HG02884 (cell line): ENCODE measurements around the gene GRID1.

ENCODE experiments used
- ATAC-seq: cut with Tn5 transposase; IDR thresholded peaks from one replicate; pipeline ENCODE4 v1.9.1; 2021; ENCODE audit warnings: mild to moderate bottlenecking, moderate library complexity; ENCODE audit not compliant: unreplicated experiment

The GRID1 gene

DNA sequence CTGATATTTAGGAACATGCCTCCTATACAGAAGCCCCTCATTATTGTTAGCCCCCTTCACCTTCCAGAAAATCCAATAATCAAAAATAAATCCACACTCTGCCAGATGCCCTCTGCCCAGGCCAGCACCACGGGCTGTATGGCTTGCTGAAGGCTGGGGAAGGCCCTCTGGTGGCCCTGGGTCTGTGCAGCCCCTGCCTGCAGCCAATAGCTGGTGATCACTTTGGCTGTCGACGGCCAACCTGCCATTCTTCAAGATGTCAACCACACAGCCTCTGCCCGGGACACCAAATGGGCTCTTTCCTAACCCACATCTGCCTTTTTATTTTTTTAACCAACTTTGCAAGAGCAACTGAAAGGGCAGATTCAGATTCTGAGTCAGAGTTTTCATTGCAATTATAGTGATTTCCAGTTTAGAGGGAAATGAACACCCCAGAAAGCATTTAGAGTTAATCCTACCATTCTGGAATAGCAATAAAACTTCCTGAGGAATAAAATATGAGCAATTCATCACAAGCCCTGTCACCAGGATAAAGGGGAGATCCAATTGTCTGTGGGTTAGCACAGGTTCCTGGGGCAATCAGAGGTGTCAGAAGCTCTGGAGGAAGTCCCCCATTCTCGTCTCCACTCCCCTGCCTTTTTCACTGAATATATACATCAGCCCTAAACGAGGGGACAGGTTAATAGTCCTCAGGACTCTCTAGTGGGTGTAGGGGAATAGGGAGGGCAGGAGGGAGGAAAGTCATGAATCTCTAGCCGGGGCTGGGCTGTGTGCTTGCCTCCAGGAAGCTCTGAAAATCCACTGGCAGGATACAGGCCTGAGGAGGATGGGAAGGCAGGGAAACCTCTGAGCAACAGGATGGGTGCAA, 211.3 kb downstream of the GRID1 start:
- ATAC-seq = no peak

DNA sequence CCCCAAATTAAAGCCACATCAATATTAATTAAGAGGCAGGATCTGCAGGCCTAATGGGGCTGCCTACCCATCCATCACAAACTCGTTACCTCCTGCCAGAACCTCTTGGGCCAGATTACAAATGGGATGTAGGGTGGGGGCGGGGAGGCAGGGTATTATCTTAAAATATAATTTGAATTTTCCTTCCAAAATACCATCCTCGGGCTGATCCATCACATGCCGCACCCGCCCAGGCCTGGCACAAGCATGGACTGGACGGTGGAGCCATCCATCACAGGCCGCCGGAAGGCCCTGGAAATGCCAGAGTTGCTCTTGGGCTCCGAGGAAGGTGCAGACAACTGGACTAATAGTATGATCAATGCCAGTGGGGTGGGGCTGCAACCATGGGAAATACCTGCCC, 212.8 kb downstream of the GRID1 start:
- ATAC-seq = no peak

DNA sequence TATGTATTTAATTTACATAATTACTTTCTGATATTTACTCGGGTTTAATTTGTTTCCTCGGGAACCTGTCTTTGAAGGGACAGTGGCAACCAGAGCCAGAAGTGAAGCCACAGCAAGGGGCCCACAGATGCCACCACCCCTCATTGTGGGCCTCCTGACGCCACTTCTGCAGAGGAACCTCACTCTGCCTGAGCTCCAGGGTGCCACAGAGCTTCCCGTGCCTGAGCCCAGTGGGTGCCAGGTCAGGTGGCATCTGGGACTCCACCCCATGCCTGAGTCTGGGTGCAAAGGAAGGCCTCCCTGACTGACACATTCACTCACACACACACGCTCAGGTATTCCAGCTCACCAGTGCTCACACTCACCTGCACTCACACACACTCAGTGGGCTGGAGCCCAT, 213.7 kb downstream of the GRID1 start:
- no peak for ATAC-seq

DNA sequence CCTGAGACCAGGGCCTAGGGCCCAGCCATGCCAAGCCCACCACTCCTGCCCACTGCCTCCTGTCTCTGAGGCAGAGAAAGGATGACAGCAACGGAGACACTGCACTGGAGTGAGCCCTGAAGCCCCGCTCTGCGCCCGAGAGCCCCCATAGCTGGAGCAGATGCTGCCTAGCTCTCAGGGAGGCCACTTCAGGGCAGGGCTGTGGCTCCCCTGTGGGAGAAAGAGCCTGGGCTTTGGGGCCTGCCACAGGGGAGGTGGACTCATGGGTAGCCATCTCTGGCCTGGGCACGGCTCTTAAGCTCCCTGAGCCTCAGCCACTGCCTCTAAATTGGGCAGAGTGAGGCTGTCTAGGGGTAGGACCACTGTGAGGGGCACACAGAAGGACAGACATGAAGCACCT, 214.2 kb downstream of the GRID1 start:
- no peak for ATAC-seq

DNA sequence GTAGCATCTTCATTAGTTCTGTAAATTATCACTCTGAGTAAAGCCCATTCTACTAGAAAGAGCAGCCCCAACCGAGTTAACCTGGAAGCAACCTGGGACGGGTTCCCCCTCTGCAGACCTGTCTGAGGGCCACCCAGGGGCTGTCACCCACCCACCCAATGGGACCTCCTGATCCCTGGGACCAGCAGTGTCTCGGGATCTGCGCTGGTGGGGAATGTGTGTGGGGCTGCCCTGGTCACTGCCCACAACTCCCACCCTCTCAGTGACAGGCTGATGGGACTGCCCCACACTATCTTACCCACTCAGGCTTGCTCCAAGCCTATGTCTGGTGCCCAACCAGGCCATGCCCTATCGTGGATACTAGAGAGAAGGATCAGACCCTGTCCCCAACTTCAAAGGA, 215.0 kb downstream of the GRID1 start:
- ATAC-seq = no peak

DNA sequence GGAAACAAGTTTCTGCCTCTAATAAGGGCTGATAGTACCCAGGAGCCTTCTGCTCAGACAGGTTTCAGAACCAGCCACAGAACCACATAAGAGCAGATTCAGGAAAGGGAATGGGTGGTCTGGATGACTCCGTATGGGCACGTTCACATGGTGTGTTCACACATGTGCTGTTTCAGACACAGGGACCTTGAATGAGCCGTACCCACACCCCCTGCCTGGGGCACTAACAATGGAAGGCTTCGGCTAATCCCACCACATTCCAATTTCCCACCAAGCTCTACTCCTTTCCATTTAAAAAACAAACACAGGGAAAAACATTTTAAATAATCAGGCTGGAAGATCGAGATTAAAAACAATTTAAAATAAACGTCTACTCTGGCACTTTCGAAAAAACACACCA, 217.3 kb downstream of the GRID1 start:
- no peak for ATAC-seq

DNA sequence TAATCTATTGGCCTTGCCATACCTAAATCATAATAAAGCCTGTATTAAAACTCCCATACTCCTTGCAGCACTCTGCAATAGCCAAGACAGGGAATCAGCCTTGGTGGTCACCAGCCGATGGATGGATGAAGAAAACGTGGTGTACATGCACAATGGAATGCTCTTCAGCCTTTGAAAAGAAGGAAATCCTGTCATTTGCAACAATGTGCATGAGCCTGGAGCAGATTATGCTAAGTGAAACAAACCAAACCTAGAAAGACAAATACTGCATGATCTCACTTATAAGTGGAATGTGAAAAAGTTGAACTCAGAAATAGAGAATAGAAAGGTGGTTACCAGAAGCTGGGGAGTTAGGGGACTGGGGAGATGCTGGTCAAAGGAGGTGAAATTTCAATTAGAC, 218.5 kb downstream of the GRID1 start:
- no peak for ATAC-seq

DNA sequence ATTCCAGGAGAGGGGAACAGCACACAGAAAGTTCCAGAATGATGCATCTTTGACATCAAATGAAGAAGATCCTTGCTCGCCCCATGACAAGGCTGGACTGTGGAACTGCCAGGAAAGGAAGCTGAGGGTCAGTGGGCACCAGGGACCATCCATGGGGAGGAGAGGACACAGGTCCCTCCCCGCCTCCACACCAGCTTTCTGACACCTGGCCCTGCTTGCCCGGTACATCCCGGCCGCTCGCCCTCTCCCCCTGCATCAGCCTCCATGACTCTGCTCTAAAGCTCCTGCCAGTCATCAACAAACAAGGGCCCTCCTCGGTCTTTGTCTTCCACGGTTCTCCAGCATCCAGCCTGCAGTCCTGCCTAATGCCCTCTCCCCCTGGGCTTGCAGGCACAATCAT, 222.3 kb downstream of the GRID1 start:
- ATAC-seq = no peak

DNA sequence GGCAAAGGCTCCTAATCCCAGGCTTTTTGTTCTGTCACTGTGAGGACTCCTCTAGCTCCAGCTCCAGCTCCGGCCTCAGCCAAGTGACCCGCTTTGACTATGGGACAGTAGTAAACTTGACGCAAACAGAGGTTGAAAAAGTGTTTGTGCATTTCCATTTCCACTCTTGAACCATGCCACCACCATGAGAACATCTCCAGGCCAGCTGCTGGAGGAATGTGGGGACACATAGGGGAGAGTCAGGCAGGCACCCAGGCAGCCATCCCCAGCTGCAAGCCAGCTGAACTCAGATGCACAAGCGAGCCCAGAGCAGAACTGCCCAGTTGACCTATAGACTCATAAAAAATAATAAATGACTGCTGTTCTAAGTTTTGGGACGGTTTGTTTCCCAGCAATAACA, 224.7 kb downstream of the GRID1 start:
- no peak for ATAC-seq

DNA sequence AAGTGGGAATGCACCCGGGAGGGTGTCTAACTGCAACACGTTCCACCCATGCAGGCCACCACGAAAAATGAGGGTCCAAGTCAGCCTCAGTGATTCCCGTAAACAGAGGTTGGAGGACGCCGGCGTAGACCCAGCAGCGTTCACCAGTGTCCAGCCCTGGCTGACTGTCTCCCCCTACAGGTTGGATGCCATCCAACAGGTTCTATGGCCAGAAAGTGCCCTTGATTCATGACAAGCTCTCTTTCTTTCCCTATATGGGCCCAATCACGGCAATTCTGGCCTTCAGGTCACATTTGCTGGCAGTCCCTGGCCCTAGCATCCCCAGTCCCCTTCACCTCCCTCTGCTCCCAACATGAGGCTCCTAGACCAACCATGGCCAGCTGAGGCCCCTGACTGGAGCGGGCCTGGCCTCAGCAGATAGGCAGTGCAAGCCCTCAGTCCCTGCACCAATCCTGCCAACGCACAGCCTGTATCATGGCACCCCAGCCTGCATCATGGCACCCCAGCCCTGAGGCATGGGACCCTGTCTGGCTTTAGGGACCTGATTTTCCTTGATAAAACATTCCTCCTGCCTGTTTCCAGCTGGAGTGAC, 227.4 kb downstream of the GRID1 start:
- ATAC-seq = no peak

DNA sequence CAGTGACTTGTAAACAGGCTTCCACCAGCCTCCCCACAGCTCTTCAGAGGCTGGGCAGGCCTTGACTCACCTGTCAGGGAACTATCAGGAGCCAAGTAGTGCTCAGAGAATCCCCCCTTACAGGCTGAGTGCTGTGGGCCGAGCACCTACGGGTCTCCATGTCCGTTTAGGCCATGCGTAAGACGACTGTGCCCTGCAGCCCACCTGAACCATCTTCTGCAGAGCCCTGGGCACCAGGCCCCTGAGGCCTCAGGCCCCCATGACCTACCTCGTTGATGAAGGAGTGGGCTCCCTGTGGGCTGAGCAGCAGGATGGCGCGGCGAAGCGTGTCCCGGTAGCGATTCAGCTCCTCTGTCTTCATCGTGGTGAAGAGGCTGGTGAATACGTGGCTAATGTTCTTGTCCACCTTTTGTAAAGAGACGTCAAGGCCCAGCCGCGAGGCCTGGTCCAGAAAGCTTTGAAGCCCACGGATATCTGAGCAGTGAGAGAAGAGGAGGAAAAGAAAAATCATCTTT, 228.0 kb downstream of the GRID1 start:
- no peak for ATAC-seq

DNA sequence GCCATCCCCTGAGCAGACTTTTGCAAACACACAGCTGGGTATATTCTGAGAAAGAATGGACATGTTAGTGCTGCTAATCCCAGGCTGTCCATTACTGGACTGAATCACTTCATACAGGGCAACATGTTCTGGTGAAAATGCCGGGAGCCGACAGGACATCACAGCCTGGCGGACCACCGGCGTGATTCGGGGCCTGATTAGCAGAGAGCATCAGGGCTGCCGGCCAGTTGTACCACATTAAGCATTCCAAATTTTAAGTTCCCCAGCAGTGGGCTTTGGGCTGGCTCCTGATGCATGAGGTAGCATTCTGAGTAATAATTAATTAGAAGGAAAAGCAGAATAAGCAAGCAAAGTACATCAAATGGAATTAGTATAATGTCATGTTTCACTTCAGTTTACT, 229.0 kb downstream of the GRID1 start:
- no peak for ATAC-seq

DNA sequence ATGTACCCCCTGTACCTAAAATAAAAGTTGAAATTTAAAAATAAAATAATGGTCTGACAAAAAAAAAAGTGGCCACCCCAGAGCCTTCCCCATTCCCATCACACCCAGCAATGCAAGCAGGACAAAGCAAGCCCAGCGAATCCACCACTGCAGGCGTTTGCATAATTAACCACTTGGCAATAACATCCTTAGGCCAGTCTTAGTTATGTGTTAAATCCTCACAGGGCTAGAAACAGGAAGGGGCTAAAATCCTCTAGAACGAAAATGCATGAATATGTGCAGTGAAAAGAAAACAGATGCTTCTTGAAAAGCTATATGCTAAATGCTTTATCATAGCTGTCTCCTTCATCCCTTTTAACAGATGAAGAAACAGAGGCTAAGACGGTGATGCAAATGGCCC, 229.7 kb downstream of the GRID1 start:
- ATAC-seq = no peak

DNA sequence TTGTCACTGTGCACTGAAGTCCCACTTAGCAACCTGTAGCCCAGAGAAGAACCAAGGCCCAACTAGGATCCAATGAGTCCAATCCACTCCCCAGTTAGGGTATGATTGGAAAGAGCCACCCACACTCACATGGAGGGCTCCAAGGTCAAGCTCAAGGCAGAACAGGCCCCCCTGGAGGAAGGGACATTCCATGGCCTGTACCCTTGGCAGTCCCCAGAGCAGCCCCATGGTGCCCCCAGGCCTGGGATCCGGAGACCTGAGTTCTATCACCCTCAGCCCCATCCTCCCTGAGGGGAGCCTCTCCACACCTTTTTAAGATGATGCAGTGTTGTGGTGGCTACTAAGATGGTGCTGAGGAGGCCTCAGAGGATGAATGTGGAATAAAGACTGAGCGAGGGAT, 231.4 kb downstream of the GRID1 start:
- no peak for ATAC-seq

DNA sequence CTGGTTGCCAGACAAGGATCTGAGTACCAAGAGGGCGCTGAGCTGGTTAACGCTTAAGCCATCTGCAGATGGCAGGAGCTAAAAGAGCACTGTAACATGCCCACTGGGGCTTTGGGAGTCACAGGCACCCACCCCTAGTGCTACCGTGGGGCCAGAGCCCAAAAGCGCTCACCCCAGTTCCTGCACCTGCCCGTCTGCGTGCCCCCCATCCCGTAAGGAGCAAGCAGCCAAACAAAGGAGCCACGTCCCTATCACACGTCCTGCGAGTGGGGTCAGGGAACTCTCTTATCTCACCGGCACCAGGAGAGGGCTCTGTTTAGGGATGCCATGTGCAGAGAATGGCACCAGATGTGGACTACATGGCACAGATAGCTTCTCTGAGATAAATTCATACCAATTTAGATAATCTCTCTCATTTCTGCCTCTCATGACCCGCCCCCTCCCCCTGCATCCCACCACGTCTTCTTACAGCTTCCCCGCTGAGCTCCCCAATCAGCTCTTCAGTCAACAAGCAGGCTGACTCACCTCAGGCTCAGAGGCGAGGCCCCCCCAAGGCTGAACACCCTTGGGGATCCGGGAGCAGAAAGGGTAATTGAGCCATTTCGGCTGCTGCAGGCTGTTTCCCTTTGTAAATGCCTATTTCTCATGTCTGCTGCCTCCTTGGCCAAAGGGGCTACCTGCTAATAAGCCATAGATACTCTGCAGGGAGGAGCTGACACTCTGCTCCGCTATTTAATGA, 235.7 kb downstream of the GRID1 start:
- no peak for ATAC-seq

DNA sequence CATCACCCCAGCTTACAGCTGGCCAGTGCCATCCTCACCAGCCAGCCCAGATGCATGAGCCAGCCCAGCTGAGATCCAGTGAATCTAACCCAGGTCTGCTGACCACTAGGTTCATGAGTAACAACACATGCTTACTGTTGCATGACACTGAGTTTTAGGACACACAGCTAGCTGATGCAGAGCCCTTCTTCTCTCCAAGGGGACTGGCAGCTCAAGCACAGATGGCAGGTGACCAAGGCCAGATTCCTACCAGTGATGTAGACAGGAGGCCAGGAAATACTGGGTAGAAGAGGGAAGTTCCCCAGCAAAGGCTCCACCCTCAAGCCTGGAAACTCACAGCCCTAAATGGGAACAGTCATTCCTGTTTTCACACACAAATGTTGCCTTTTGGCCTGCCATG, 236.6 kb downstream of the GRID1 start:
- no peak for ATAC-seq

DNA sequence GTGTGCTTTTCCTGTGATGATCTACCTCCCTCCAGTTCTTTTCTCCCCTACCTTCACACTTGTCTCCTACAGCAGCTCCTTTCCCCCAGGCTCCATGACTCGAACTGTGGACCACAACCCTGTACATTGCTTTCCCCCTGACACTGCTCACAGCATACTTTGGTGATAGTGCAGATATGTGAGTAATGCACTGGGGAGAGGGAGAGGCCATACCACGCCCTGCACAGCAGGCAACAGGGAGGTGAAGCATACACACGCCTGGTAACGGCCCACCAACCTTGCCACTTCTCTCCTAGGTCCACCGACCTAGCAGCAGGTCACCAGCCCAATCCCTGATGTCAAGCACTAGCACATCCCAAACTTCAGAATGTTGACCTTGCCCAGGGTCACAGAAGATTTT, 238.2 kb downstream of the GRID1 start:
- no peak for ATAC-seq

DNA sequence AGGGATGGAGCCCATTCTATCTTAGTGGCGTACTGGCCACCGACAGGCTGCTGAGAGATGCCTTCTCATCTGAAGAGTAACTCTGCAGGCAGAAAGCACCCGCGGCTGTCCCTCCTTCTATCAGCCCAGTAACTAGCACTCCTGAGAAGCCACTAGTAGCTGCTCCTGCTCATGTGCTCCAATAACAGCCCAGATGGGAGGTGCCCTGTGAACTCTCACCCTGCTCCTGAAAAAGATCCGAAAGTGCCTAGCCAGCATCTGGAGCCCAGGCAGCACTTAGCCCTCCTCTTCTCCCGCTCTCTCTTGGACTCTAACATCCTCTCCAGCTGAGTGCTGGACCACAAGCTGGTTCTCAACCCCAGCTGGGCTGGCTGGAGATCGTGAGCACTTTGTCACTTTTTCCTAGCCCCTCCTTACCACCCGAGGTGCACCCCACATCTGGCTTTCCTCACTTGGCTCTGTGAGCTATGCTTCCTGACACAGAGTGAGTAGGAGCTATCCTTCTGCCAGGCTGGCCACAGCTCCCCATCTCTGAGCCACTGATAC, 239.2 kb downstream of the GRID1 start:
- ATAC-seq = no peak

DNA sequence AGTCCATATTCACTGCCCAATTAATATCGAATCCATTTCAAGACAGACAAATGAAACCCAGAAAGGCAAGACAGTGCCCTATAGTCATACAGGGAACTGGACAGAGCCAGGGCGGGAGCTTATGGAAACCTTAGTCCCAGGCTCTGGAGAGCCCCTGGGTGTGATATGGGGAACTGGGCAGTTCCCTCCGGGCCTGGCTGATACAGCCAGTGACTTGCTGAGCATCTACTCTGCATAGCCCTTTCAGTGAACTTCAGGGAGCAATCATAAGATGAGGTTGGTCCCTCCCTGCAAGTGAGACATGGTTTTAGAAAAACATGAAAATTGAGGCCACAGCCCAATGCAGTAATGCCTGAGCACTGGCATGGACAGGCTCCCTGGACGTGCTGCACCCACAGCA, 241.9 kb downstream of the GRID1 start:
- ATAC-seq = no peak

DNA sequence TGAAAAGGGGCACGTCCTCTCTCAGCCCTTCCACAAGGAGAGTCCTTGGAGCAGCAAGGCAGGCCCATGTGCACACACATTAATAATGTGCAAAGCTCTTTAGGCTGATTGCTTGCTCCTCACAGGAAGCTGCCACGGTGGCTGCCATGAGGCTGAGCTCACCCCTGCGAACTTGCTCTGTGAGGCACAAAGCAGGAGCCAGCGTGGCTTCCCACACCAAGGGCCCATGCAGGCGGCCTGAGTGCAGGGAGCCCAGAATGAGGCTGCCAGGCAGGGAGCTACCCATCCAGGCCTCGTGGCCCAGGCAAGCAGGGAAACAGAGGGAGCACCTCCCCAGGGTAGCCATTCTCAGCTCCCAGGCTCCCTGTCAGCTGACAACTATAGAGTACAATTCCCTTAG, 242.9 kb downstream of the GRID1 start:
- ATAC-seq = no peak

DNA sequence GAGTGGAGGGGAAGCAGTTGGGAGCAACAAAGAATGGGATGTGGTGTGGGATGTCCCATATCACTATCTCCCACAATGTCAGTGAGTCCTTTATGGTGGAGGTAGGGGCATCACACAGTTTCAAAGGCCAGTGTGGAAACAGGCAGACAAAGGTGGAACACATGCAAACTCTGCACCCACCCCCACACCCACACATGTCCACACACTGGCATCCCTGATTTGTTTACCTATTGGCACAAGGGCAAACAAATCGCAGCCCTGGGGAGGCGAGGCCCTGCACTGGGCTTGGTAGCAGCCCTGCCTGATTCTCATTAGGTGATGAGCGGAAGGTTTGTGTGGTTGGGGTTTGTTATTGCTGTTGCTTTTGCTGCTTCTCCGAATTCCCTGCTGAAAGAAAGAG, 243.3 kb downstream of the GRID1 start:
- no peak for ATAC-seq

DNA sequence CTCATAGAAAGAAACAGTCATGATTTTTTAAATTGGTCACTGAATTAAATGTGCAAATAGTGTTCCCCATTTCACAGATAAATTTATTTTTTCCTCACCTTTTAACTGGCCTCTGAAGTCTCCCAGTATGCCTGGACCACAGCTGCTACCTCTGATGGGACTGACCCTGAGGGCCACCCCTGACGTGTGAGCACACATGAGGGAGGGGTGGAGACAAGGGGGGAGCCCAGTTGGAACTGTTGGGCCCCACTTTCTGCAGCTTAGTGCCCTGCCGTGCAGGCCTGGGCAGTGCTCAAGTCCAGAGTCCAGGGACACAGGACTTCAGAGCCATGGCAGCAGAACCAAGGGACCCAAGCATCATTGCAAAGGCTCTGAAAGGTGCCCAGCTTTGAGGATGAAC, 243.9 kb downstream of the GRID1 start:
- ATAC-seq = no peak
